T-helper 2 cell treated with Interferon-gamma antibody and Interleukin-4, amounts not matched to agents 5 μg/mL and 100 μg/mL, for 36 hours (primary cell): ENCODE results near the gene PALLD.

Source experiments
- DNase-seq: peaks from one replicate; pipeline ENCODE4 v3.0.0; 2021; ENCODE audit warnings: low spot score
- H3K27ac Mint-ChIP-seq: one replicate; pipeline ENCODE4 v1.8.0; 2021; ENCODE audit warnings: mild to moderate bottlenecking, mixed read lengths
- H3K27me3 Mint-ChIP-seq: one replicate; pipeline ENCODE4 v1.8.0; 2021; ENCODE audit warnings: low read depth, mixed read lengths
- H3K36me3 Mint-ChIP-seq: one replicate; pipeline ENCODE4 v1.8.0; 2021; ENCODE audit warnings: low read depth, mixed read lengths
- H3K4me1 Mint-ChIP-seq: one replicate; pipeline ENCODE4 v1.8.0; 2021; ENCODE audit warnings: low read depth, mixed read lengths
- H3K4me3 Mint-ChIP-seq: one replicate; pipeline ENCODE4 v1.8.0; 2022; ENCODE audit warnings: mild to moderate bottlenecking, moderate library complexity, mixed read lengths
- H3K9me3 Mint-ChIP-seq: one replicate; pipeline ENCODE4 v1.8.0; 2021; ENCODE audit warnings: mixed read lengths

PALLD gene

GRCh38 chr4:168841000-168841671 is 344.3 kb downstream of the PALLD start:
- H3K9me3 Mint-ChIP-seq, result no peaks in the 10 kb centered on the region
- peaks cover 41% of the 10 kb centered on the region for H3K4me1 Mint-ChIP-seq
- peaks cover 3% of the 10 kb centered on the region for H3K27me3 Mint-ChIP-seq
- H3K36me3 Mint-ChIP-seq, result peaks cover 3% of the 10 kb centered on the region
- DNase-seq, result no peak
- H3K27ac Mint-ChIP-seq, result no peak overlapping the region
- H3K4me3 Mint-ChIP-seq, result peak overlapping the region; percentile 59

GRCh38 chr4:168841672-168842019 is 344.8 kb downstream of the PALLD start:
- peaks cover 37% of the 10 kb centered on the region for H3K4me1 Mint-ChIP-seq
- H3K27ac Mint-ChIP-seq, result no peak overlapping the region
- no peaks in the 10 kb centered on the region for H3K9me3 Mint-ChIP-seq
- no peak for DNase-seq
- H3K4me3 Mint-ChIP-seq, result peak overlapping the region; percentile 59
- no peaks in the 10 kb centered on the region for H3K27me3 Mint-ChIP-seq
- peaks cover 3% of the 10 kb centered on the region for H3K36me3 Mint-ChIP-seq

GRCh38 chr4:168842186-168842585 is 345.3 kb downstream of the PALLD start:
- H3K4me1 Mint-ChIP-seq, result peaks cover 33% of the 10 kb centered on the region
- no peak for DNase-seq
- no peak overlapping the region for H3K4me3 Mint-ChIP-seq
- H3K27ac Mint-ChIP-seq, result no peak overlapping the region
- peaks cover 3% of the 10 kb centered on the region for H3K36me3 Mint-ChIP-seq
- H3K9me3 Mint-ChIP-seq, result no peaks in the 10 kb centered on the region
- no peaks in the 10 kb centered on the region for H3K27me3 Mint-ChIP-seq

GRCh38 chr4:168843635-168844034 is 346.8 kb downstream of the PALLD start:
- no peak for DNase-seq
- H3K4me1 Mint-ChIP-seq, result peaks cover 34% of the 10 kb centered on the region
- H3K36me3 Mint-ChIP-seq, result peaks cover 3% of the 10 kb centered on the region
- H3K27me3 Mint-ChIP-seq, result no peaks in the 10 kb centered on the region
- no peaks in the 10 kb centered on the region for H3K9me3 Mint-ChIP-seq
- H3K4me3 Mint-ChIP-seq, result no peak overlapping the region
- no peak overlapping the region for H3K27ac Mint-ChIP-seq

- H3K27me3 Mint-ChIP-seq, result no peaks in the 10 kb centered on the region
- H3K4me1 Mint-ChIP-seq, result peaks cover 37% of the 10 kb centered on the region
- H3K4me3 Mint-ChIP-seq, result no peak overlapping the region
- H3K36me3 Mint-ChIP-seq, result peaks cover 3% of the 10 kb centered on the region
- H3K27ac Mint-ChIP-seq, result no peak overlapping the region
- no peaks in the 10 kb centered on the region for H3K9me3 Mint-ChIP-seq
- no peak for DNase-seq
These were observed 347.6 kb downstream of the PALLD start for GRCh38 chr4:168844353-168845049.

GRCh38 chr4:168845897-168846296 is 349.0 kb downstream of the PALLD start:
- Mint-ChIP-seq H3K36me3 (peaks cover 3% of the 10 kb centered on the region), H3K27ac (no peak overlapping the region), H3K9me3 (no peaks in the 10 kb centered on the region), H3K4me1 (peaks cover 28% of the 10 kb centered on the region), H3K4me3 (no peak overlapping the region), H3K27me3 (no peaks in the 10 kb centered on the region)
- no peak for DNase-seq

- H3K27ac Mint-ChIP-seq, result no peak overlapping the region
These were observed 349.6 kb downstream of the PALLD start for GRCh38 chr4:168846414-168846813.

GRCh38 chr4:168847771-168848502 is 351.1 kb downstream of the PALLD start:
- Mint-ChIP-seq H3K36me3 (no peaks in the 10 kb centered on the region), H3K9me3 (no peaks in the 10 kb centered on the region), H3K27ac (no peak overlapping the region), H3K4me3 (peak overlapping the region; percentile 51), H3K27me3 (no peaks in the 10 kb centered on the region), H3K4me1 (peaks cover 21% of the 10 kb centered on the region)
- no peak for DNase-seq

More at GRCh38 chr4:168846414-168846813, 349.6 kb downstream of the PALLD start:
- H3K4me1 Mint-ChIP-seq, result peaks cover 27% of the 10 kb centered on the region
- H3K27me3 Mint-ChIP-seq, result no peaks in the 10 kb centered on the region
- DNase-seq, result no peak
- H3K9me3 Mint-ChIP-seq, result no peaks in the 10 kb centered on the region
- peaks cover 3% of the 10 kb centered on the region for H3K36me3 Mint-ChIP-seq
- no peak overlapping the region for H3K4me3 Mint-ChIP-seq

GRCh38 chr4:168849030-168849675 is 352.3 kb downstream of the PALLD start:
- no peak for DNase-seq
- Mint-ChIP-seq H3K4me3 (peak overlapping the region; percentile 9), H3K36me3 (peaks cover 2% of the 10 kb centered on the region), H3K4me1 (peaks cover 33% of the 10 kb centered on the region), H3K9me3 (no peaks in the 10 kb centered on the region), H3K27ac (peak overlapping the region; percentile 27), H3K27me3 (no peaks in the 10 kb centered on the region)

- no peak overlapping the region for H3K27ac Mint-ChIP-seq
These were observed 353.1 kb downstream of the PALLD start for GRCh38 chr4:168849997-168850396.

GRCh38 chr4:168852387-168852786 is 355.5 kb downstream of the PALLD start:
- DNase-seq, result no peak
- H3K27me3 Mint-ChIP-seq, result no peaks in the 10 kb centered on the region
- H3K4me1 Mint-ChIP-seq, result peaks cover 52% of the 10 kb centered on the region
- peaks cover 8% of the 10 kb centered on the region for H3K36me3 Mint-ChIP-seq
- no peak overlapping the region for H3K4me3 Mint-ChIP-seq
- H3K9me3 Mint-ChIP-seq, result no peaks in the 10 kb centered on the region
- H3K27ac Mint-ChIP-seq, result no peak overlapping the region

More at GRCh38 chr4:168849997-168850396, 353.1 kb downstream of the PALLD start:
- no peak for DNase-seq
- H3K4me1 Mint-ChIP-seq, result peaks cover 37% of the 10 kb centered on the region
- H3K9me3 Mint-ChIP-seq, result no peaks in the 10 kb centered on the region
- H3K4me3 Mint-ChIP-seq, result no peak overlapping the region
- H3K36me3 Mint-ChIP-seq, result peaks cover 2% of the 10 kb centered on the region
- H3K27me3 Mint-ChIP-seq, result no peaks in the 10 kb centered on the region

- DNase-seq, result no peak
- H3K4me1 Mint-ChIP-seq, result peaks cover 54% of the 10 kb centered on the region
- H3K9me3 Mint-ChIP-seq, result no peaks in the 10 kb centered on the region
- H3K36me3 Mint-ChIP-seq, result peaks cover 8% of the 10 kb centered on the region
- H3K4me3 Mint-ChIP-seq, result peak overlapping the region; percentile 63
- H3K27me3 Mint-ChIP-seq, result no peaks in the 10 kb centered on the region
- peak overlapping the region; percentile 46 for H3K27ac Mint-ChIP-seq
These were observed 356.3 kb downstream of the PALLD start for GRCh38 chr4:168852933-168853713.

- H3K9me3 Mint-ChIP-seq, result no peaks in the 10 kb centered on the region
- no peak overlapping the region for H3K27ac Mint-ChIP-seq
These were observed 356.9 kb downstream of the PALLD start for GRCh38 chr4:168853770-168854169.

More at GRCh38 chr4:168853770-168854169, 356.9 kb downstream of the PALLD start:
- DNase-seq, result no peak
- peaks cover 50% of the 10 kb centered on the region for H3K4me1 Mint-ChIP-seq
- peak overlapping the region; percentile 63 for H3K4me3 Mint-ChIP-seq
- H3K36me3 Mint-ChIP-seq, result peaks cover 8% of the 10 kb centered on the region
- no peaks in the 10 kb centered on the region for H3K27me3 Mint-ChIP-seq
